DND-41 (cell line): ENCODE measurements around the gene AFAP1L1.

Source experiments
- CTCF ChIP-seq: IDR thresholded peaks from 2 replicates; pipeline ENCODE4 v1.5.1; 2012; ENCODE audit warnings: borderline replicate concordance, low read length, moderate library complexity, mild to moderate bottlenecking; ENCODE audit not compliant: poor library complexity, severe bottlenecking; ENCODE audit errors: extremely low read depth
- EZH2 ChIP-seq: IDR thresholded peaks from 3 replicates; pipeline ENCODE4 v1.6.1; 2012; ENCODE audit warnings: borderline replicate concordance, low read depth, mild to moderate bottlenecking, moderate library complexity, low read length, inconsistent platforms; ENCODE audit not compliant: severe bottlenecking

DNA sequence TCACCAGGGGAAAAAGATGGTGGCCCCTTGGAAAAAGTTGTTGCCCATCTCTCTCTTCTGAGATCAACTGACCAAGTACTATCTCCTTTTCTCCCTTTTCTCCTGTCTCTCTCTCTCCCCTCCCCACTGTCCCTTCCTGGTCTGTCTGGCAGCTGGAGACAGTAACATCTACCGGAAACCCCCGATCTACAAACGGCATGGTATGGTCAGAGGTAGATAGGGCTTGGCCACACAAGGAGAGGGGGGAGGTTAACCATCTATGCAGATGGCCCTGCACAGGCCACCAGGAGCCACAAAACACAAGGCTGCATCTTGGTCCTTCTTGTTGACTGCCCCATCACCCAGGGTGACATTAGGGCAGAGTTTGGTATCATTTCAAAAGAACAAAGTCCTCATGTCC, 29.3 kb upstream of the AFAP1L1 start:
- TF ChIP-seq CTCF (no peak), EZH2 (no peak)
